CD4-positive, alpha-beta T cell treated with Interferon alpha-2 for 1 hour (primary cell): ENCODE measurements around the gene NOL9.
A peak's percentile ranks its signal among the peaks of the same experiment; 100 is the strongest.
"Not testable (repeated sequence)": the region's sequence is repeated elsewhere in the genome, so short reads cannot be mapped to it uniquely, and the experiment has no call there.

ENCODE experiments used
- DNase-seq, 2 donors: peaks; one replicate each; pipeline ENCODE4 v3.0.0-alpha.2; 2020 to 2022

Gene NOL9

GRCh38 chr1:6570987-6571386, 16.7 kb upstream of the NOL9 start:
- no peak for DNase-seq

- no peak for DNase-seq
Measured at GRCh38 chr1:6570100-6570499, 15.8 kb upstream of the NOL9 start.

- DNase-seq = no peak
Measured at GRCh38 chr1:6569033-6569432, 14.7 kb upstream of the NOL9 start.

- DNase-seq = no peak
Measured at GRCh38 chr1:6560267-6560666, 6.0 kb upstream of the NOL9 start.

GRCh38 chr1:6559161-6559560, 4.8 kb upstream of the NOL9 start:
- not testable (repeated sequence) for DNase-seq

GRCh38 chr1:6557597-6557996, 3.3 kb upstream of the NOL9 start:
- no peak for DNase-seq

- no peak for DNase-seq
Measured at GRCh38 chr1:6554907-6555778, 830 bp upstream of the NOL9 start, which contains the start of gene TAS1R1. TAS1R1 (plus strand) TSS chr1:6555307; CDS start chr1:6555374, 67 bp downstream.

GRCh38 chr1:6547301-6547700, 7.0 kb downstream of the NOL9 start:
- DNase-seq = no peak

- DNase-seq = no peak
Measured at GRCh38 chr1:6546326-6546725, 8.0 kb downstream of the NOL9 start.

- DNase-seq = peak in 1 of 2 donors; percentile 10
Measured at GRCh38 chr1:6545276-6546112, 8.8 kb downstream of the NOL9 start.

- no peak for DNase-seq
Measured at GRCh38 chr1:6544831-6545230, 9.5 kb downstream of the NOL9 start.

GRCh38 chr1:6538956-6539355, 15.4 kb downstream of the NOL9 start:
- DNase-seq = no peak

GRCh38 chr1:6536291-6536690, 18.0 kb downstream of the NOL9 start:
- DNase-seq = no peak

- DNase-seq = no peak
Measured at GRCh38 chr1:6535214-6535613, 19.1 kb downstream of the NOL9 start.

GRCh38 chr1:6534248-6534822, 20.0 kb downstream of the NOL9 start:
- DNase-seq = no peak

GRCh38 chr1:6531996-6532395, 22.3 kb downstream of the NOL9 start:
- no peak for DNase-seq

GRCh38 chr1:6530504-6531160, 23.7 kb downstream of the NOL9 start:
- DNase-seq = no peak

GRCh38 chr1:6528492-6528891, 25.8 kb downstream of the NOL9 start:
- no peak for DNase-seq

GRCh38 chr1:6526316-6526715, 28.0 kb downstream of the NOL9 start:
- DNase-seq = no peak

- DNase-seq = peak in 1 of 2 donors; percentile 5
Measured at GRCh38 chr1:6523566-6523965, 30.7 kb downstream of the NOL9 start.

- DNase-seq = no peak
Measured at GRCh38 chr1:6521536-6521935, 32.8 kb downstream of the NOL9 start.

GRCh38 chr1:6519935-6520671, 34.2 kb downstream of the NOL9 start:
- no peak for DNase-seq
